GM20000 (cell line): ENCODE data around the gene CEP170B.

Experiments used
- DNase-seq: peaks from one replicate; pipeline ENCODE4 v3.0.0; 2012; ENCODE audit warnings: low spot score
- CTCF ChIP-seq: IDR thresholded peaks from 2 replicates; pipeline ENCODE4 v1.5.1; 2012; ENCODE audit warnings: mild to moderate bottlenecking, control low read depth; ENCODE audit errors: extremely low read depth, missing control alignments

The CEP170B gene

DNA sequence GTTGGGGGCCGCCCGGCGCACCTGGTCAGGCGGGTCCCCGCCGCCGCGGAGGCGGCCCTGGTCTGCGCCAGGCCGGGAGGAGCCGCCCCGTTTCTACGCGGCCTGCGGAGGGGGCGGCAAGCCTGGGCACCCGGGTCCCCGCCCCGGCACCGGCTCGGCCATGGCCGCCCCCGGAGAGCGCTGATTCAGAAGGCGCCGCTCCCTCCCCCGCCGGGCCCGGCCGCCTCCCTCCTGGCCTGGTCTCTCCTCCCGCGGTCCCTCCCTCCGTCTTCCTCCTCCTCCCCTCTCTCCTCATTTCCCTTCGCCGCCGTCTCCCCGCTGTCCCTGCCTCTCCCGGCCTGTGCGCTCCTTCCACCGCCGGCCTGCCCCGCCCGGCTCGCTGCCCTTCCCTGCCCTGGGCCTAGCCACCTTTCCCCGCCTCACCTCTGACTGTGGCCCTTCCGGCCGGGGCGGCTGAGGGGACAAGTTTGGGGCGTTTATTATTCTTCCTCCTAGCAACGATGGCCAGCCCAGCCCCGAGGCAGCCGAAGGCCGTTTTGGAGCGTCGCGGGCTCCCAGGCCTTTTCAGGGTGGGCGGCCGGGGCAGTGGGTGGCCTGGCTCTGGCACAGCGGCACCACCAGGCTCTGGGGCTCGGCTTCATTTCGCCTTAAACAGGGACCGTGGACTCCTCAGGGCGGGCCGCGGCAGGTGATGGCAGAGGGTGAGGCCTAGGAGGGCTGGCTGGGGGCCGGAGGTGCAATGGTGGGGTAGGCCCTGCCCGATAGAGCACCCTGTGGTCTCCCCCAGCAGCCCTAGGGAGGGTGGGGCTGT is 768 bp downstream of the CEP170B start:
- TF ChIP-seq CTCF: no peak
- DNase-seq: peak; percentile 76

- no peak for TF ChIP-seq CTCF
- no peak for DNase-seq
Observed at GRCh38 chr14:104866451-104867370, 1.6 kb downstream of the CEP170B start.

DNA sequence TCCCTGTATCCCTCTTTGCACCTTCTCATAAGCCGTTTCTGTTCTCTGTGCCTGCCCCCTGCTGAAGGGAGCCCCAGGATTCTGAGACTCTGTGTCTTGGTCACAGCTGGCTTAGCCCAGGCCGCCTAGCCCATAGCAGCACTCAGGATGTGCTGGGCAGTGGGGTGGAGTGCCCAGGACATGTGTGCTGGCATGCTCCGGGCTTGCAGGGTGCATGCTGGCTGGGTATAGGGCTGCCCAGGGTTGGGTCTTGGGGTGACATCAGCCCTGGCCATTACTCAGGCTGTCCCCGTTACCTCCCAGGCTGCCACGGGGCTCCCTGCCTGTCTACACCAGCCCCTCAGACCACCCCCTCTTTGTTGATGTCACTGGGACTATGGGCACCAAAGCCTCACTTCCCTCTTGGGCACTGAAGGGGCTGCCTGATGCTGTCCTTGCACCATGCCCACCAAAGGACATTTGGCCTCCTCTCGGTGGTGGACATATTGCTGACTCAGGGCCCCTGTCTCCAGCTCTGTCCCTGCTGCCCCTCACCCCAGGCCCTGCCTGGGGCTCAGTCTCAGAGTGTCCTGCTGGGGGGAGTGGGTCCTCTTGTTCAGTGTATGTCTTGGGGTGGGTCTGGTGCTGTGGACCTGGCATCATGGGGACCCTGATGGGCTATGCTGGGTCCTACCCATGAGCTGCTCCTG is 2.4 kb downstream of the CEP170B start:
- DNase-seq: no peak
- no peak for TF ChIP-seq CTCF

DNA sequence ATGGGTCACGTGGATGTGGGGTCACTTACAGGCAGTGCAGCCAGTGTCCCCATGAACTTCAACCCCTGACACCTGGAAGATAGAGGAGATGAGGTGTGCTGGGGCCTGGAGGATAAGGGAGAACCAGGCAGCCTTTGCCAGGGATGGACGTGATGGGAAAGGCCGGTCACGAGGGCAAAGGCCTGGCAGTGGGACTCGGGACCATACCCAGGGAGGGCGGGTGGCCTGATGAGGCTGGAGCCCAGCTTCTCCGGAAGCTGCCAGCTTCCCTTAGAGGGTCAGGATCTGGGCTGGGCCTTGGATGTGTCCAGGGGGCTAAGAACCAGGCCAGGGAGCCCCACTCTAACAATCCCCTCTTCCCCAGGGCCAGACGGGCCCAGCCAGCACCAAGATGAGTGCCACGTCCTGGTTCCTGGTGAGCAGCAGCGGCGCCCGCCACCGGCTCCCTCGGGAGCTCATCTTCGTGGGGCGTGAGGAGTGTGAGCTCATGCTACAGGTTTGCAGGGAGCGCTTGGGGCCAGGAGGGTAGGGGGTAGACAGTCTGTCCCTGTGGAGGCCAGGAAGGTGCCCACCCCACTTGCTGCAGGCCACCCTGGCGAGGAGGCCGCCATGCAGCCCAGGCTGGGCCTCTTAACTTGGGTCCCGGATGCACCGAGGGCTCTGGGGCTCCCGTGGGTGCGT is 3.1 kb downstream of the CEP170B start:
- no peak for TF ChIP-seq CTCF
- DNase-seq: no peak

- no peak for DNase-seq
- TF ChIP-seq CTCF: no peak
Observed at GRCh38 chr14:104868811-104869572, 3.9 kb downstream of the CEP170B start.

DNA sequence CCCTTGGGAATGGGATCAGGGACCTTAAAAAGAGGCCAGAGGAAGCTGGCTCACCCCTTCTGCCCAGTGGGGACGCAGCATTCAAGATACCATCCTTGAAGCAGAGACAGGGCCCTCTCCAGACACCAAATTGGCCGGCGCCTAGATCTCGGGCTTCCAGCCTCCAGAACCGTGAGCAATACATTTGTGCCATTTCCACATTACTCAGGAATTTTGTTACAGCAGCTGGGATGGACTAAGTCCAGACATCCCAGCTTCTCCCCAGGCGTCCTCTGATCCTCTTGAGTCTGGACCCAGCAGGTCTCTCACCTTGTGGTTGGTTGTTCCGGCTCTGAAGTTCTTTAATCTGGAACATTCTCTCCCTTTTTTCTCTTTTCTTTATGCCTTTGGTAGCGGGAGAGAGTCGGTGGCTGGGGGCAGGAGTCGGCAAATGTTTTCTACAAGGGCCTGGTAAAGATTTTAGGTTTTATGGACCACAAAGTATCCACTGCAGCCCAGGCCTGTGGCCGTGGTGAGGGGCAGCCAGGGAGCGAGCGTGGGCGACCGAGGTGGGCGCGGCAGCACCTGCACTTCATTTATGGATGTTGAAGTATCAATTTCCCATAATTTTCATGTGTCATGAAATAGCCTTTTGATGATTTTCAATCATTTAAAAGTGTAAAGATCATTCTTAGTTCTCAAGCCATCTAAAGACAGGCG is 4.8 kb downstream of the CEP170B start:
- no peak for TF ChIP-seq CTCF
- DNase-seq: no peak
